Measurements from ENCODE around the gene KCNK16.

KCNK16 gene

DNA sequence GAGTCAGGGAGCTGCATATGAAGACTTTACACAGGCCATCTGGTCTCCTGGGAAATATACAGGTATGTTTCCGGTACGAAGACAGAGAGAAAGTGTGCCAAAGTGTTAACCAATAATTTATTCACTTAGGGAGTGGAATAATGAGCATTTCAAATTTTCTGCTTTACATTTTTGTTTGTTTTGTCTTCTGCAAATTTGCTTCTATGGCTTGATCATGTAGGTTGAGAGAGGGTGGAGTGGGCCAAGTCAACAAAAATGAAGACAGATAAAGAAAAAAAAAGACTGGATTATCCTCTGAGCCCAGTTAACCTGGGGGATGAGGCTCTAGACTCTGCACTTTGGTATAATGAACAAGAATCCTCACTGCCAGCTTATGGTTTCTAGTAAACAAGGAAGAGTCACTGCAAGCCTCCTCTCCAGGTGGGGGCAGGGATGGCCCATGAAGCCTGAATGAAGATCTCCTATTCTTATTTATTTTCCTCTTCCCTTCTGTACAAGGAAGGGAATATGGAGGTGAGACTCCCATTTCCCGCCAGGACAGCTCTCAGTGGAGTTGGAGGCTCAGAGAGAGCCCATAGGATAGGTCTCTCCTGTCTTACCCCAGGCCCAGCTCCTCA, 46.0 kb downstream of the KCNK16 start:
- no peak for DNase-seq (ENCODE audit: low spot score)

DNA sequence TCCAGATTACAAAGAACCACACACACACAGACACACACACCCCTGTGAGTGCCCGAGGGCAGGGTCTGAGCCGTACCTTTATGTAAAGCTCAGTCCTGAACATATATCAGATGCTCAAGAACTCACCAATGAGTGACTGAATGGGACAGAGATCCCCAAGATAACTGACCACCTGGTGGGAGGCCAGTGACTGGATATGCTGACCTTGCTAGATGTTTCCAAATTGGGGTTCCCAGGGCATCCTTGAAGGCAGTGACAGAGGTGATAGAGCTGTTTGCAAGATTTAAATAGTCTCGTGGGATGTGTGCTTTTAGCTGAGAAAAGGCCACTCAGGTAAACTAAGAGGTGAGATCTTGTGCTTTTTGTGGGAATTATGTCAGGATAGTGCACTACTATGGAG, 47.6 kb downstream of the KCNK16 start:
- no peak for DNase-seq (ENCODE audit: low spot score)

DNA sequence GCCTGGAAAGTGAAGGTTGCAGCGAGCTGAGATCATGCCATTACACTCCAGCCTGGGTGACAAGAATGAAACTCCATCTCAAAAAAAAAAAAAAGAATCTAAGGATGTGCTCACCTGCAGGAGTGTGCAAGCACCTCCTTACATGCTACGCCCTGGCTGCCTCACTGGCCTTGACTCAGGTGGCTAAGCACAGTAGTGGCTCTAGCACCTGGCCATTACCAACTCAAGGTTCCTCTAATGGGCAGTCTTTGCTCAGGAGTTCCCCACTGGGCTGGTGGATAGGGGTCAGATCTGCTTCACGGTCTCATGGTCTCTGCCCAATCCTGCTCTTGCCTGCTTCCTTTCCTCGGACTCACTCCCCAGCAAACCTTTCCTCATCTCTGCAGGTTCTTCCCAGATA, 48.0 kb downstream of the KCNK16 start:
- DNase-seq (ENCODE audit: low spot score), result no peak

DNA sequence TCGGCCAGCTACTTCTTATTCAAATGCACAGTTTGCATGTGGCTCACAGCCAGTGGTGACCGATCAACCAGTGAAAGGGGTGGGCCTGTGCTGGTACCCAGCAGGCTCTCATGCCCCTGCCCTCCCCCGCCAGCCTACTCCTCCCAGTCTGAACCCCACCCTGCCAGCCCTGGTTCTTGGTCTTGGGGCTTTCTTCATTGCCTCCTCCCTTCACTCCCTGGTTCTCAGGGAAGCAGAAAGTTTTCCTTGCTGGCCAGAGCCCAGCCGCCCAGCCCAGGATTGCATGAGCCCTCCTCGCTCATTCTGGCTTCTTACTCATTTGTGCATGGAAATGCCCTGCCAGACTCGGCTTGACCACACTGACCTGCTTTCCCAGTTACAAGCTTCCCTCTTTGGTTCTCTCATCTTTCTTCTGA, 49.1 kb downstream of the KCNK16 start:
- no peak for DNase-seq (ENCODE audit: low spot score)

DNA sequence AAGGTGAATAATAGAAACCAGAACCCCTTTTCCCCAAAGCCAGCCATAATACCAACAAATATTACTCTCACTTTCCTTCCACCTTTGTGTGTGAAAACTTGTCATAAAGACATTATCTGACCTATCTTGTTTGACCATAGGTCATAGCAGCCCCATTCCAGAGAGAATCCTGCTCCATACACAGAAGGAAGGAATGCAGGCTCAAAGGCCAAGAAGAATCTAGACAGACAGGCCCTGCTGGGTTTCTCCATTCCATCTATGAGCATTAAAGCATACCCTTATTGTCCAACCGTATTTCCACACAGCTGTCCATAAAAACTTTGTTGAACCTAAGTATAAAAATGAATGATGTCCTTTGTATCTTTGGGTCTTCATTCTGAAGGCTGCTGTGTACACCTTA, 52.5 kb downstream of the KCNK16 start:
- DNase-seq (ENCODE audit: low spot score), result no peak

DNA sequence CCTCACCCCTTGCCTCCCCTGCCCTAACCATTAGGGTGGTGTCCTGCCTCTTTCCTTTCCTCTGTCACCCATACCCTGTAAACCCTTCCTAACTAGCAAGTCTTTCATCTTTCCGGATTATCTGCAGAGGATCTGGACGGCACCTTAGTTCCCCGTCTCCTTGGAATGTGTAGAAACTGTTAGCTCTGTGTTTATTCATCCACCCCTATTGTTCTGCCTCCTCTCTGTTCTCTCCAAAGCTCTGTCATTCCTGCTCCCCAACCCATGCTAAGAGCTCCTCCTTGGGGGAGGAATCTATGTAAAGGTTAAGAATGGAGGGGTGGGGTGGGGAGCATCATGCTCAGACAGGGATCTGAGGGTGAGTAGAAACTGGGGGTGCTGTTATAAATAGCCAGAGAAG, 53.8 kb downstream of the KCNK16 start:
- DNase-seq (ENCODE audit: low spot score), result no peak

DNA sequence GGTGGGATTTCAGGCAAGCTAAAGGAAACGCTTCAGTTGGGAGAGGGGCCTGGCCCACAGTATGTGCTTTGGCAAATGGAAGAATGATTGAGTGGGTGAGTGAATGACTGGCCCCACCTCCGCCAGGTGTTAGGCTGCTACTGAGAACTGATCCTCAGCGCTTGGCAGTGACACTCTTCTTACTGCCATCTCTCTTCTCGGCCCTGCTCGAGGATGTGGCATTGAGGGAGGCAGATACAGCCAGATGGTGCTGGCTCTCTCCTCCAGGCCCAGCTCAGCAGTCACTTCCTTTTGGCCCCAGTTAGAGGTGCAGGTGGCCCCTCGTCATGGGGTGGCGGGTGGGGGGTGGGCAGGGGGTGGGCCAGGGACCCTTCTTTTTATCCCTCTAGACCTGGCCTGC, 54.3 kb downstream of the KCNK16 start:
- DNase-seq (ENCODE audit: low spot score), result no peak

DNA sequence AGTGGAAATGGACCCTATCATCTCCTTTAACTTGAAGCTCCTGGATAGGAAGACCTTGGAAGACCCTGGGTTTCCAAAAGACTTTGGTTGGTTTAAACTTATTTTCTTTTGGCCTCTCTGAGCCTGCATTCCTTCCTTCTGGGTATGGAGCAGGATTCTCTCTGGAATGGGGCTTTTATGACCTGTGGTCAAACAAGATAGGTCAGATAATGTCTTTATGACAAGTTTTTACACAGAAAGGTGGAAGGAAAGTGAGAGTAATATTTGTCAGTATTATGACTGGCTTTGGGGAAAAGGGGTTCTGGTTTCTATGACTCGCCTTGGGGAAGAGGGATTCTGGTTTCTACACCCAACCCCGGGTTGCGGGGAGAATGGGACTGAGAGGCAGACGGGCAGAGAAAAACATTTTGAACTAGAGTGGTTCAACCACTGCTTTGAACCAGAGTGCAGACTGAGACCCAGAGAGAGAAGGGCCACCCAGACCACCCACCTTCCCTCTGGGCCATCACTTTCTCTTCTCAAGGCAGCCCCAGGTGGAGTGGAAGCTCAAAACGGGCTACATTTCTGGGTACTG, 55.6 kb downstream of the KCNK16 start:
- DNase-seq (ENCODE audit: low spot score), result no peak

DNA sequence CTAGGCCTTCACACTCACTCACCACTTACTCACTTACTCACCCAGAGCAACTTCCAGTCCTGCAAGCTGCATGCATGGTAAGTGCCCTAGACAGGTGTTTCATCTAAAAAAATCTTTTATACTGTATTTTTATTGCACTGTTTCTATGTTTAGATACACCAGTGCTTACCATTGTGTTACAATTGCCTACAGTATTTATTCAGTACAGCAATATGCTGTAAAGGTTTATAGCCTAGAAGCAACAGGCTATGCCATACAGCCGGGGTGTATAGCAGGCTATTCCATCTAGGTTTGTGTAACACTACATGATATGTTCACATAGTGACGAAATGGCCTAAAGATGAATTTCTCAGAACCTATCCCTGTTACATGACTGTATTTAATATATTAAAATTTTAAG, 56.1 kb downstream of the KCNK16 start:
- DNase-seq (ENCODE audit: low spot score), result no peak

All from D341Med (cell line).